ENCODE data around the gene MRPL49.

MRPL49 gene

DNA sequence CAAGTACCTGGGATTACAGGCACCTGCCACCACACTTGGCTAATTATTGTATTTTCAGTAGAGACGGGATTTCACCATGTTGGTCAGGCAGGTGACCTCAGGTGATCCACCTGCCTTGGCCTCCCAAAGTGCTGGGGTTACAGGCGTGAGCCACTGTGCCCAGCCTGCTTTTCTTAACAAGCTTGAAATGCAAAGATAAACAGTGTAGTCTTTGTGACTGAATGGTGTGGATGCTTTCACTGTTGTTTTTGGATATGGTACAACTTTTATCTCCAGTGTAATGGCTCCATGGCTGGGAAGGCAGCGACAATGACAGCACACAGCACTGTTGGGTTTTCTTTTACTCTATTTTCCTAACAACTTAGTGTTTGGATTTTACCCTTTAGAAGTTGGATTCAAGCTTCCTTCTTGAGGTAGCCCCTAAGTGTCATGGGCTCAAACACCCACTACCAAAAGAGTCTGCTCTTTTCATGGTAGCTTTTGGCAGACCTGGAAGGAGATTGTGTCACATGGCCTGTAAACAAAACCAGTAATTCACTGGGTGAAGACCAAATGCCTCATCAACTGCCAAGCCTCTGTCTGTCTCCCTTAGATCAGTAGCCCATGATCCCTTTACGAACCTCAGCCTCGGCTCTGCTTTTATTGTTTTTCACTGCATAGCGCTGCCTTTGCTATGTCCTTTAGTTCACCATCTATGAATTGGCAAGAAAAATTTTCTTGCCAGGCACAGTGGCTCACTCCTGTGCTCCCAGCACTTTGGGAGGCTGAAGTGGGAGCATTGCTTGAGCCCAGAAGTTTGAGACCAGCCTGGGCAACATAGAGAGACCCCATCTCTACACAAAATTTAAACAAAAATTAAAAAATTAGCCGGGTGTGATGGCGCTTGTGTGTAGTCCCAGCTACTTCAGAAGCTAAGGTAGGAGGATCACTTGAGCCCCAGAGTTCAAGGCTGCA is 19.7 kb upstream of the MRPL49 start:
- TF ChIP-seq, protein P1, sequence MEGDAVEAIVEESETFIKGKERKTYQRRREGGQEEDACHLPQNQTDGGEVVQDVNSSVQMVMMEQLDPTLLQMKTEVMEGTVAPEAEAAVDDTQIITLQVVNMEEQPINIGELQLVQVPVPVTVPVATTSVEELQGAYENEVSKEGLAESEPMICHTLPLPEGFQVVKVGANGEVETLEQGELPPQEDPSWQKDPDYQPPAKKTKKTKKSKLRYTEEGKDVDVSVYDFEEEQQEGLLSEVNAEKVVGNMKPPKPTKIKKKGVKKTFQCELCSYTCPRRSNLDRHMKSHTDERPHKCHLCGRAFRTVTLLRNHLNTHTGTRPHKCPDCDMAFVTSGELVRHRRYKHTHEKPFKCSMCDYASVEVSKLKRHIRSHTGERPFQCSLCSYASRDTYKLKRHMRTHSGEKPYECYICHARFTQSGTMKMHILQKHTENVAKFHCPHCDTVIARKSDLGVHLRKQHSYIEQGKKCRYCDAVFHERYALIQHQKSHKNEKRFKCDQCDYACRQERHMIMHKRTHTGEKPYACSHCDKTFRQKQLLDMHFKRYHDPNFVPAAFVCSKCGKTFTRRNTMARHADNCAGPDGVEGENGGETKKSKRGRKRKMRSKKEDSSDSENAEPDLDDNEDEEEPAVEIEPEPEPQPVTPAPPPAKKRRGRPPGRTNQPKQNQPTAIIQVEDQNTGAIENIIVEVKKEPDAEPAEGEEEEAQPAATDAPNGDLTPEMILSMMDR (IDR thresholded peaks at IDR 0.05; ENCODE audit: low read depth, low read length, missing control alignments), result no peak
- no peak overlapping the region for H3K4me3 ChIP-seq (replicated peaks; ENCODE audit: low read depth, low read length)
- no peak for DNase-seq (ENCODE audit: extremely low read depth, low read depth)

DNA sequence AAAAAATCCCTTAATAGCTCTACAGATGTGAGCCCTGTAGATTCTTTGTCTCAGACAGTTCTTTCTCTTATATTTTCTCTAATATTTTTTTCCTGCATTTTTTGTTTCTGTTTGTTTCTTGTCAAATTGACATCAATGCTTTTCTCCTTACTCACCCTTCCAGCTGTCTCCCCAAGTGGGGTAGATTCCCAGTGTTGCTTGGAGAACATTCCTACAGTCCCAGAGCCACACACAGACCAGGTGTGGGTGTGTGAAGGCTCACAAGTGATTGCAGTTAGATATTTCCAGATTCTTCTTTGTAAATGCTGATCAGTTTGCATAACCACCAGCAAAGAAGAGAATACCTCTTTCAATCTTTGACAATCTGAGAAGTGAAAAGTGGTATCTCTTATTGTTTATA is 18.6 kb upstream of the MRPL49 start:
- TF ChIP-seq, protein P1 (IDR thresholded peaks at IDR 0.05; ENCODE audit: low read depth, low read length, missing control alignments), result no peak
- H3K4me3 ChIP-seq (replicated peaks; ENCODE audit: low read depth, low read length), result no peak overlapping the region
- DNase-seq (ENCODE audit: extremely low read depth, low read depth), result no peak

DNA sequence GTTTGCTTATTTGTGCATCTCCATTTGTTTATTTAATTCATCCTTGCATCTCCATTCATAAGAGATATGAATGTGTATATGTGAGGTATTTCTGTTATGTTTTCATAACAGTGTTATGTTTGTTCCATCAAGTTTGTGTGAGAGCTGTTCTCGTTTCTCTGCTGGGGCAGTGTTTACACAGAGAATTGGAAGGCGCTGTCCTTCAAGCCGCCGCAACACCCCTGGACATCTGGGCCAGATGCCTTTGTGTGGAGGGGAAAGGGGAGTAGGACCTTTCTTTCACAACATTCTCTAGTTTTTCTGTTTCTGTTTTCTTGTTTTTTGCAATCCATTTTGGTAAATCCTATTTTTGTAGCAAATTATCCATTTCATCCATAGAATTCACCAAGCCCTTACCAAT is 17.5 kb upstream of the MRPL49 start:
- DNase-seq (ENCODE audit: extremely low read depth, low read depth), result no peak
- TF ChIP-seq, protein P1 (IDR thresholded peaks at IDR 0.05; ENCODE audit: low read depth, low read length, missing control alignments), result no peak
- H3K4me3 ChIP-seq (replicated peaks; ENCODE audit: low read depth, low read length), result no peak overlapping the region

DNA sequence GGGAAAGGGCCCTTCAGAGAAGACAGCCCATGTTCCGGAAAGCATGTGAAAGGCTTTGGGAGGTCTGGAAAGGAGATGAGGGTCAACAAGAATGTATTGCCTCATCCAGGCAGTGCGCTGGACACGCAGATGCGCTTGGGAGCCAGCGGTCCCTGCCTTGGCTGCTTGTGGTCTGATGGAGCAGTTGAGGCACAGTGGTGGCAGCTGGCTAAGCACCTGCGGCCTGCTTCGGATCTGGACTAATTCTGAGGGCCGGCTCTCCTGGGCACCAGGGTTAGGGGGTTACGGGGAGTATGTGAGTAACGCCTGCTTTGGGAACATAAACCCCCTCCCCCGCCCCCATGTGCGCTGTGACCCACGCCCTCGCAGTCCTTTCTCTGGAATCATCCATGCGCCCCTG is 15.0 kb upstream of the MRPL49 start:
- TF ChIP-seq, protein P1 (IDR thresholded peaks at IDR 0.05; ENCODE audit: low read depth, low read length, missing control alignments), result no peak
- DNase-seq (ENCODE audit: extremely low read depth, low read depth), result no peak
- no peak overlapping the region for H3K4me3 ChIP-seq (replicated peaks; ENCODE audit: low read depth, low read length)

DNA sequence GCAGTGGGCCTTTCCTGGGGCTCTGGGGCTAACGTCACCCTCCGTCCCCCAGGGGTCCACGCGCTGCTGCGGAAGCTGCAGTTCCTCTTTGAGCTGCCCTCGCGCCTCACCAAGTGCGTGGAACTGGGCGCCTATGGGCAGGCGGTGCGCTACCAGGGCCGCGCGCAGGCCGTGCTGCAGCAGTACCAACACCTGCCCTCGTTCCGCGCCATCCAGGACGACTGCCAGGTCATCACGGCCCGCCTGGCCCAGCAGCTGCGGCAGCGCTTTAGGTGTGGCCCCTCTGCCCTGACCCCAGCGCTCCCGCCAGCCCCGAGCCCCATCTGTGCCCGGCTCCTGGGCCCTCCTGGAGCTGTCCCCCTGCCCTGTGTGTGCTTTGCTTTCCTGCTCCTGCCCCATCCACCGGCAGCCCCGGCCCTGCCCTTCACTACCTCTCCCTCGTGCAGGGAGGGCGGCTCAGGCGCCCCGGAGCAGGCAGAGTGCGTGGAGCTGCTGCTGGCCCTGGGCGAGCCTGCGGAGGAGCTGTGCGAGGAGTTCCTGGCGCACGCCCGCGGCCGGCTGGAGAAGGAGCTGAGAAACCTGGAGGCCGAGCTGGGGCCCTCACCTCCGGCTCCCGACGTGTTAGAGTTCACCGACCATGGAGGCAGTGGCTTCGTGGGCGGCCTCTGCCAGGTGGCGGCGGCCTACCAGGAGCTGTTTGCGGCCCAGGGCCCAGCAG is 14.2 kb upstream of the MRPL49 start:
- DNase-seq (ENCODE audit: extremely low read depth, low read depth), result no peak
- TF ChIP-seq, protein P1 (IDR thresholded peaks at IDR 0.05; ENCODE audit: low read depth, low read length, missing control alignments), result no peak
- H3K4me3 ChIP-seq (replicated peaks; ENCODE audit: low read depth, low read length), result no peak overlapping the region

DNA sequence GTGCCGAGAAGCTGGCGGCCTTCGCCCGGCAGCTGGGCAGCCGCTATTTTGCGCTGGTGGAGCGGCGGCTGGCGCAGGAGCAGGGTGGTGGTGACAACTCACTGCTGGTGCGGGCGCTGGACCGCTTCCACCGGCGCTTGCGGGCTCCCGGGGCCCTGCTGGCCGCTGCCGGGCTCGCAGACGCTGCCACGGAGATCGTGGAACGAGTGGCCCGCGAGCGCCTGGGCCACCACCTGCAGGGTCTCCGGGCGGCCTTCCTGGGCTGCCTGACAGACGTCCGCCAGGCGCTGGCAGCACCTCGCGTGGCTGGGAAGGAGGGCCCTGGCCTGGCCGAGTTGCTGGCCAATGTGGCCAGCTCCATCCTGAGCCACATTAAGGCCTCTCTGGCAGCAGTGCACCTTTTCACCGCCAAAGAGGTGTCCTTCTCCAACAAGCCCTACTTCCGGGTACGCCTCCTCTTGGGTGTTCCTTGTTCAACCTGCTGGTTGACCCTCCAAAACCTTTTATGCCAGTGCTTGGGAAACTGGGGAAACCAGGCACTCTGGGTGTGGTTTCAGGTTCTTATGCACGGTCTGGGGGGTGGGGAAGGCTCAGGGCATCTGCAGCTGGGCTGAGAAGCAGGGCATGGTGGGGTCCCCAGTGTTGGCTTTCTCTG is 13.5 kb upstream of the MRPL49 start:
- TF ChIP-seq, protein P1 (IDR thresholded peaks at IDR 0.05; ENCODE audit: low read depth, low read length, missing control alignments), result no peak
- H3K4me3 ChIP-seq (replicated peaks; ENCODE audit: low read depth, low read length), result no peak overlapping the region
- no peak for DNase-seq (ENCODE audit: extremely low read depth, low read depth)
